ENCODE results near the gene C16orf92.

DNA sequence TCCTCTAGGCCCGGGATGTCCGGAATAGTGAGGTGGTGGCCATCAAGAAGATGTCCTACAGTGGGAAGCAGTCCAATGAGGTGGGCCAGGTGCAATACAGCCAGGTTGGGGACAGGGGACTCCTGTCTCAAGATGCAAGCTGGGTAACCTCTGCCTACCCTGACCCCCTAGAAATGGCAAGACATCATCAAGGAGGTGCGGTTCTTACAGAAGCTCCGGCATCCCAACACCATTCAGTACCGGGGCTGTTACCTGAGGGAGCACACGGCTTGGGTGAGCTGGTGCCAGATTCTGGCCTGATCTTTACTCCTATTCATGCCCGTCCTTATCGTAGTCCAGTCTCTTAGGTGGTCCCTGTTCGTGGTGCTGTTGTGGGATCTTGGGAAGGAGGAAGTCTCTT, 44.9 kb upstream of the C16orf92 start:
- TF ChIP-seq HDAC2 (IDR thresholded peaks at IDR 0.05; ENCODE audit: borderline replicate concordance in 1 of 2, low read depth in 2 of 2, low read length in 2 of 2) (no peak), CTCF (IDR thresholded peaks at IDR 0.05; ENCODE audit: control extremely low read depth in 1 of 3, insufficient read depth in 1 of 3, low read depth in 1 of 3, low read length in 3 of 3) (no peak), RBBP5 (IDR thresholded peaks at IDR 0.05; ENCODE audit: borderline replicate concordance, low read depth, low read length) (no peak), TAF1 (IDR thresholded peaks at IDR 0.05; ENCODE audit: low read depth, low read length) (no peak), CHD2 (IDR thresholded peaks at IDR 0.05; ENCODE audit: low read length) (no peak), BACH1 (IDR thresholded peaks at IDR 0.05; ENCODE audit: low read length) (no peak), CEBPB (IDR thresholded peaks at IDR 0.05; ENCODE audit: low read depth, low read length) (no peak), RAD21 (IDR thresholded peaks at IDR 0.05 in 1 of 2, conservative IDR thresholded peaks at IDR 0.05 in 1 of 2; ENCODE audit: low read depth in 2 of 2, low read length in 2 of 2) (no peak), ATF2 (IDR thresholded peaks at IDR 0.05; ENCODE audit: low read length) (no peak), ZNF274 (IDR thresholded peaks at IDR 0.05; ENCODE audit: borderline replicate concordance, extremely low read depth, low read length) (no peak)

All from H1 (cell line).